H1 (cell line): ENCODE data around the gene OPCML. TPM values are rescaled to one million over a fixed set of nuclear protein-coding genes. Genes with fewer than 3 reads are reported as not detected.

Experiments used
- CTCF ChIA-PET: fragments of 300-600 bp; sonication (Branson Sonifier 250); formaldehyde crosslinking; loops from one replicate; lab custom pipeline; 2021; ENCODE audit not compliant: partially characterized antibody; lab: Charles Lee
- POLR2A ChIA-PET: fragments of 300-600 bp; sonication (Branson Sonifier 250); formaldehyde crosslinking; loops from one replicate; lab custom pipeline; 2021; ENCODE audit warnings: inconsistent platforms; ENCODE audit not compliant: partially characterized antibody; lab: Charles Lee
- DNase-seq, 2 experiments: peaks; one replicate each; pipeline versions ENCODE4 v3.0.0 to v3.0.0-alpha.2; 2010 to 2022; ENCODE audit warnings: low spot score in 2 of 2, low read depth in 1 of 2, mixed read lengths in 1 of 2
- FAIRE-seq: peaks from 2 replicates; lab custom pipeline; 2011; peaks lifted over from hg19 to GRCh38; lab: Jason Lieb, UNC
- H2AFZ ChIP-seq: 2 replicates; pipeline ENCODE4 v1.8.1; 2012; ENCODE audit warnings: low read length, inconsistent platforms
- H2AK5ac ChIP-seq: 2 replicates; pipeline ENCODE4 v1.6.1; 2013; ENCODE audit warnings: low read depth, low read length
- H2BK120ac ChIP-seq: replicated peaks from 2 replicates; pipeline ENCODE3; 2013; ENCODE audit warnings: low read depth, low read length, inconsistent platforms
- H2BK12ac ChIP-seq: 2 replicates; pipeline ENCODE4 v1.6.1; 2013; ENCODE audit warnings: low read depth, low read length
- H2BK15ac ChIP-seq: 2 replicates; pipeline ENCODE4 v1.6.1; 2013; ENCODE audit warnings: low read length
- H2BK20ac ChIP-seq: 2 replicates; pipeline ENCODE4 v1.6.1; 2013; ENCODE audit warnings: low read length
- H2BK5ac ChIP-seq: 2 replicates; pipeline ENCODE4 v1.6.1; 2013; ENCODE audit warnings: low read depth, low read length
- H3K14ac ChIP-seq: 2 replicates; pipeline ENCODE4 v1.6.1; 2013; ENCODE audit warnings: inconsistent platforms; ENCODE audit not compliant: insufficient read length
- H3K18ac ChIP-seq: 2 replicates; pipeline ENCODE4 v1.6.1; 2013; ENCODE audit warnings: low read length; ENCODE audit errors: extremely low read depth
- H3K23ac ChIP-seq: 2 replicates; pipeline ENCODE4 v1.6.1; 2013; ENCODE audit warnings: inconsistent platforms; ENCODE audit not compliant: insufficient read length
- H3K23me2 ChIP-seq: 2 replicates; pipeline ENCODE4 v1.6.1; 2013; ENCODE audit warnings: low read depth, low read length
- H3K27ac ChIP-seq: 2 replicates; pipeline ENCODE4 v1.6.1; 2011; ENCODE audit warnings: low read depth, low read length, inconsistent platforms
- H3K27me3 ChIP-seq, 4 experiments: replicated peaks in 1 of 4; 1 replicate in 1 of 4; 2 replicates in 3 of 4; pipeline versions ENCODE4 v1.6.1 to v1.8.1; 2011 to 2013; ENCODE audit warnings: low read length in 3 of 4, mild to moderate bottlenecking in 3 of 4, inconsistent platforms in 2 of 4, mixed read lengths in 2 of 4, moderate library complexity in 1 of 4; ENCODE audit not compliant: control insufficient read depth in 3 of 4, insufficient read depth in 3 of 4; ENCODE audit errors: extremely low read depth in 1 of 4
- H3K36me3 ChIP-seq, 4 experiments: 2 replicates each; pipeline versions ENCODE4 v1.6.1 to v1.8.1; 2011 to 2013; ENCODE audit warnings: mild to moderate bottlenecking in 4 of 4, low read length in 3 of 4, moderate library complexity in 2 of 4, control low read depth in 1 of 4, inconsistent platforms in 1 of 4; ENCODE audit not compliant: insufficient read depth in 4 of 4, control insufficient read depth in 2 of 4
- H3K4ac ChIP-seq: replicated peaks from 2 replicates; pipeline ENCODE3; 2013; ENCODE audit warnings: low read length, low read depth, mixed read lengths, inconsistent platforms; ENCODE audit not compliant: insufficient read length
- H3K4me1 ChIP-seq, 4 experiments: replicated peaks in 1 of 4; 1 replicate in 1 of 4; 2 replicates in 3 of 4; pipeline versions ENCODE4 v1.6.1 to v1.8.1; 2011 to 2013; ENCODE audit warnings: low read length in 3 of 4, inconsistent platforms in 2 of 4, mixed read lengths in 1 of 4; ENCODE audit not compliant: insufficient read depth in 4 of 4, control insufficient read depth in 3 of 4
- H3K4me2 ChIP-seq, 2 experiments: 2 replicates each; pipeline versions ENCODE4 v1.6.1 to v1.8.1; 2011 to 2013; ENCODE audit warnings: low read depth in 2 of 2, low read length in 2 of 2, control low read depth in 1 of 2, inconsistent platforms in 1 of 2, mild to moderate bottlenecking in 1 of 2; ENCODE audit not compliant: insufficient read depth in 1 of 2
- H3K4me3 ChIP-seq, 4 experiments: fragments of 200-600, 300-600 bp in 1 of 4; sonication (generic), shearing (Covaris generic), sonication (Bioruptor Twin) in 1 of 4; 2 replicates each; pipeline versions ENCODE4 v1.5.1 to v1.8.1; 2011 to 2016; ENCODE audit warnings: low read length in 4 of 4, low read depth in 3 of 4, control low read depth in 2 of 4, inconsistent platforms in 2 of 4, mild to moderate bottlenecking in 2 of 4, mixed read lengths in 1 of 4, moderate library complexity in 1 of 4; ENCODE audit not compliant: insufficient read depth in 2 of 4; ENCODE audit errors: extremely low read depth in 1 of 4
- H3K56ac ChIP-seq: replicated peaks from 2 replicates; pipeline ENCODE3; 2013; ENCODE audit warnings: low read depth, mild to moderate bottlenecking, mixed read lengths, low read length, inconsistent platforms; ENCODE audit not compliant: insufficient read length
- H3K79me1 ChIP-seq: 2 replicates; pipeline ENCODE4 v1.6.1; 2013; ENCODE audit warnings: low read depth, low read length, control low read depth
- H3K79me2 ChIP-seq, 2 experiments: 2 replicates each; pipeline versions ENCODE4 v1.6.1 to v1.8.1; 2012 to 2013; ENCODE audit warnings: low read length in 2 of 2, mild to moderate bottlenecking in 2 of 2, inconsistent platforms in 1 of 2; ENCODE audit not compliant: insufficient read depth in 2 of 2, control insufficient read depth in 1 of 2
- H3K9ac ChIP-seq, 4 experiments: replicated peaks in 1 of 4; 1 replicate in 1 of 4; 2 replicates in 3 of 4; pipeline versions ENCODE4 v1.6.1 to v1.8.1; 2011 to 2013; ENCODE audit warnings: low read depth in 3 of 4, low read length in 3 of 4, control low read depth in 2 of 4, mild to moderate bottlenecking in 2 of 4, moderate library complexity in 2 of 4, inconsistent platforms in 1 of 4; ENCODE audit errors: extremely low read depth in 1 of 4
- H3K9me3 ChIP-seq, 2 experiments: 2 replicates each; pipeline versions ENCODE4 v1.6.1 to v1.8.1; 2012 to 2013; ENCODE audit warnings: mild to moderate bottlenecking in 2 of 2, moderate library complexity in 2 of 2, control low read depth in 1 of 2, inconsistent platforms in 1 of 2, low read depth in 1 of 2, low read length in 1 of 2, mixed read lengths in 1 of 2; ENCODE audit not compliant: insufficient read depth in 2 of 2
- H4K20me1 ChIP-seq, 2 experiments: replicated peaks in 1 of 2; 2 replicates each; pipeline versions ENCODE3 to v1.8.1; 2011 to 2013; ENCODE audit warnings: inconsistent platforms in 2 of 2, low read length in 2 of 2, mild to moderate bottlenecking in 1 of 2; ENCODE audit not compliant: insufficient read depth in 2 of 2, control insufficient read depth in 1 of 2
- H4K5ac ChIP-seq: 2 replicates; pipeline ENCODE4 v1.6.1; 2013; ENCODE audit warnings: low read length, low read depth, mixed read lengths, inconsistent platforms; ENCODE audit not compliant: insufficient read length
- H4K8ac ChIP-seq: 2 replicates; pipeline ENCODE4 v1.8.0; 2013; ENCODE audit warnings: mild to moderate bottlenecking, moderate library complexity, low read length, inconsistent platforms; ENCODE audit not compliant: insufficient read depth; ENCODE audit errors: extremely low read depth
- H4K91ac ChIP-seq: replicated peaks from 2 replicates; pipeline ENCODE3; 2013; ENCODE audit warnings: low read length, mixed read lengths, inconsistent platforms; ENCODE audit not compliant: insufficient read length
- BCL11A ChIP-seq, 2 experiments: IDR thresholded peaks; one replicate each; pipeline ENCODE4 v1.6.1; 2011; ENCODE audit warnings: low read depth in 2 of 2, low read length in 2 of 2, mild to moderate bottlenecking in 2 of 2
- CEBPB ChIP-seq: IDR thresholded peaks from 2 replicates; pipeline ENCODE4 v1.6.1; 2012; ENCODE audit warnings: low read depth, low read length
- CHD1 ChIP-seq: IDR thresholded peaks from 2 replicates; pipeline ENCODE4 v1.6.1; 2012; ENCODE audit warnings: low read depth, low read length, improper control_type of control experiment
- CTBP2 ChIP-seq: IDR thresholded peaks from 2 replicates; pipeline ENCODE4 v1.7.0; 2011; ENCODE audit warnings: borderline replicate concordance, mild to moderate bottlenecking, moderate library complexity, mixed read lengths, low read length; ENCODE audit not compliant: insufficient read depth, insufficient read length
- CTCF ChIP-seq, 3 experiments: IDR thresholded peaks; 1 replicate in 2 of 3; 2 replicates in 1 of 3; pipeline versions ENCODE4 v1.5.1 to v1.6.1; 2011; ENCODE audit warnings: low read length in 3 of 3, mild to moderate bottlenecking in 3 of 3, inconsistent platforms in 2 of 3, low read depth in 1 of 3, moderate library complexity in 1 of 3; ENCODE audit not compliant: insufficient read depth in 1 of 3; ENCODE audit errors: control extremely low read depth in 1 of 3
- GTF2F1 ChIP-seq: IDR thresholded peaks from 2 replicates; pipeline ENCODE4 v1.6.1; 2012; ENCODE audit warnings: low read depth, low read length, improper control_type of control experiment, borderline replicate concordance
- KDM1A ChIP-seq: fragments of 200-600, 300-600 bp; sonication (generic); IDR thresholded peaks from 2 replicates; pipeline ENCODE4 v1.7.1; 2016; ENCODE audit warnings: mild to moderate bottlenecking, low read length, borderline replicate concordance
- RAD21 ChIP-seq, 2 experiments: IDR thresholded peaks in 1 of 2; conservative IDR thresholded peaks in 1 of 2; 2 replicates each; pipeline ENCODE4 v1.6.1; 2011; ENCODE audit warnings: low read depth in 2 of 2, low read length in 2 of 2, improper control_type of control experiment in 1 of 2, inconsistent platforms in 1 of 2, mild to moderate bottlenecking in 1 of 2, moderate library complexity in 1 of 2
- RNF2 ChIP-seq: fragments of 200-900, 300-1000 bp; sonication (generic); IDR thresholded peaks from 2 replicates; pipeline ENCODE4 v1.7.1; 2016; ENCODE audit warnings: borderline replicate concordance, low read depth, mild to moderate bottlenecking, antibody characterized with exemption, low read length; ENCODE audit not compliant: poor library complexity, severe bottlenecking; ENCODE audit errors: missing control alignments
- TCF12 ChIP-seq: IDR thresholded peaks from 2 replicates; pipeline ENCODE4 v1.6.1; 2011; ENCODE audit warnings: low read depth, mild to moderate bottlenecking, low read length
- WGBS, 2 experiments: shearing (Covaris generic) in 1 of 2; methylation state at CpG; one replicate each; pipeline versions ENCODE4 v1.1.6 to v1.1.7; 2013 to 2015; ENCODE audit warnings: low lambda C conversion rate in 2 of 2, mixed read lengths in 2 of 2, inconsistent platforms in 1 of 2, low coverage in 1 of 2, missing lambda C conversion rate in 1 of 2; ENCODE audit not compliant: insufficient replicate concordance in 2 of 2, insufficient coverage in 1 of 2, insufficient read length in 1 of 2; ENCODE audit errors: extremely low coverage in 1 of 2, missing lambda C conversion rate in 1 of 2; 5-methylcytosine and 5-hydroxymethylcytosine counted together
- polyA plus RNA-seq, 7 experiments: library from polyadenylated mRNA; depleted of rRNA in 3 of 7; stranded (reverse) in 5 of 7; unstranded in 2 of 7; fragments of >200 nt in 5 of 7; fragments of 200-250 nt in 2 of 7; gene quantifications; 1 replicate in 5 of 7; 2 replicates in 1 of 7; 4 replicates in 1 of 7; pipeline versions ENCODE4 v1.2.1 to v1.2.3, GENCODE V29; 2011 to 2013; ENCODE audit warnings: missing spikeins in 2 of 7, mixed read lengths in 2 of 7
- total RNA-seq: library from RNA; stranded (reverse); fragmentation: NEBNext Ultra II Directional; extraction: Animal tissue kit (Norgen Biotek cat#: 25700); gene quantifications from 2 replicates; pipeline ENCODE4 v1.2.1, GENCODE V29; 2021

OPCML gene
- total and polyA plus RNA-seq, 2 of the 8 experiments (the other 6 are each of a cell fraction or from before 2014, with no cell fraction given), result 2.3 to 3.1 TPM

GRCh38 chr11:133243832-133244231 is 288.5 kb downstream of the OPCML start:
- DNase-seq, result peak in 1 of 2 experiments; percentile 52
- Histone ChIP-seq H3K23me2 (no peaks in the 10 kb centered on the region), H3K23ac (no peak overlapping the region), H2BK20ac (no peak overlapping the region), H2BK12ac (no peak overlapping the region; the same call in 1 of the 2 replicates), H3K27ac (no peak overlapping the region), H3K4ac (no peak overlapping the region), H3K9ac (no peak overlapping the region), H3K36me3 (no peaks in the 10 kb centered on the region), H3K56ac (no peak overlapping the region), H2AFZ (no peak overlapping the region; the same call in 1 of the 2 replicates), H4K5ac (no peak overlapping the region), H3K79me1 (no peaks in the 10 kb centered on the region; the same call in 1 of the 2 replicates), H2BK15ac (no peak overlapping the region), H4K91ac (no peak overlapping the region), H4K8ac (no peak overlapping the region), H3K14ac (no peak overlapping the region), H3K79me2 (no peaks in the 10 kb centered on the region), H2BK120ac (no peak overlapping the region), H3K18ac (no peak overlapping the region), H2AK5ac (no peak overlapping the region), H3K27me3 (no peaks in the 10 kb centered on the region), H3K4me1 (peaks cover 2 to 11% (median 5%) of the 10 kb centered on the region in 4 experiments; a peak in 5 of 7 replicates), H3K4me3 (no peak overlapping the region), H2BK5ac (no peak overlapping the region), H3K4me2 (no peak overlapping the region), H3K9me3 (no peaks in the 10 kb centered on the region), H4K20me1 (no peaks in the 10 kb centered on the region)
- TF ChIP-seq CHD1 (no peak), BCL11A (IDR thresholded peaks at IDR 0.05; ENCODE audit: low read depth in 2 of 2, low read length in 2 of 2) (no peak), CTBP2 (no peak), CTCF (IDR thresholded peaks at IDR 0.05; ENCODE audit: control extremely low read depth in 1 of 3, insufficient read depth in 1 of 3, low read depth in 1 of 3, low read length in 3 of 3) (peak; percentile 51 to 75 (median 71)), RAD21 (IDR thresholded peaks at IDR 0.05 in 1 of 2, conservative IDR thresholded peaks at IDR 0.05 in 1 of 2; ENCODE audit: low read depth in 2 of 2, low read length in 2 of 2) (peak; percentile 34 to 56), RNF2 (no peak), TCF12 (no peak), KDM1A (no peak), GTF2F1 (no peak), CEBPB (no peak)
- CTCF ChIA-PET, result interaction anchor here (0.7 to 2.0 kb wide), 15 partner anchors 9 to 594 kb away, joined by 3 to 17 read pairs (median 4); no protein-coding TSS in a partner anchor
- FAIRE-seq, result no peak
- POLR2A ChIA-PET, result no interaction called here
- 87% methylated on average over 3 of the region's 3 CpGs; no CpG with 5 or more reads in 1 of the 2 experiments for WGBS, 2 experiments
